ENCODE data around the gene AUNIP. TPM values are rescaled to one million over a fixed set of nuclear protein-coding genes. Genes with fewer than 3 reads are reported as not detected.

Gene AUNIP
- total and polyA plus RNA-seq, 2 experiments from 2014 or later, result 2.2 to 2.3 TPM

GRCh38 chr1:25784575-25785051 lies 74.6 kb downstream of the AUNIP start:
- in situ Hi-C loops (cut with MboI), result no loop called here
- Histone ChIP-seq H3K4me2 (ENCODE audit: unreplicated experiment) (no peak overlapping the region), H3K4me1 (ENCODE audit: insufficient read depth) (no peaks in the 10 kb centered on the region), H4K20me1 (ENCODE audit: insufficient read depth) (no peaks in the 10 kb centered on the region), H3K9me2 (ENCODE audit: insufficient read depth) (no peaks in the 10 kb centered on the region), H3K27ac (no peak overlapping the region), H3K9ac (no peak overlapping the region), H3K9me3 (ENCODE audit: low read depth) (no peaks in the 10 kb centered on the region), H3K27me3 (replicated peaks; ENCODE audit: insufficient read depth) (no peaks in the 10 kb centered on the region), H2AFZ (no peak overlapping the region), H3K36me3 (ENCODE audit: low read depth) (no peaks in the 10 kb centered on the region), H3K79me2 (ENCODE audit: insufficient read depth) (no peaks in the 10 kb centered on the region), H3F3A (ENCODE audit: insufficient read depth) (no peaks in the 10 kb centered on the region; the same call in 1 of the 2 replicates), H3K4me3 (no peak overlapping the region)
- WGBS, 2 experiments (ENCODE audit: low coverage in 1 of 2, low lambda C conversion rate in 2 of 2, missing lambda C conversion rate in 2 of 2), result 68 to 74% methylated on average over 8 to 9 of the region's 9 CpGs
- DNase-seq, result peak; percentile 13
- TF ChIP-seq EZH2phosphoT487 (IDR thresholded peaks at IDR 0.05; ENCODE audit: insufficient read depth, low read depth) (no peak), EZH2 (IDR thresholded peaks at IDR 0.05; ENCODE audit: insufficient read depth, poor library complexity, severe bottlenecking) (no peak)

Small RNAs within 50 kb of the gene (microRNA-seq; reads per million reads assigned to microRNA genes)
- not detected for gene MIR3917 (ENCODE audit: borderline number of aligned reads)

Small RNAs within 50 kb of the gene (small RNA-seq; reads per million reads assigned to genes)
- not detected for gene AL033528.1 (ENCODE audit: low read depth, low replicate concordance)
- gene RF00019 (ENCODE audit: low read depth, low replicate concordance), result not detected
- gene SNRPFP2 (ENCODE audit: low read depth, low replicate concordance), result not detected

Other genes starting within 250 kb of the AUNIP start
- gene MAN1C1, start 242.7 kb downstream of the AUNIP start, total RNA-seq (2014; rRNA removed; shearing (Covaris generic)), result 0.51 and 1.1 TPM in 2 replicates
- gene MAN1C1, start 242.7 kb downstream of the AUNIP start, polyA plus RNA-seq (2016; fragmentation: Nextera tagmentation; extraction: Ambion mirVana), result 0.29 and 0.43 TPM in 2 replicates
- 45.3 and 49.7 TPM in 2 replicates for gene SELENON, start 59.3 kb downstream of the AUNIP start, total RNA-seq (2014; rRNA removed; shearing (Covaris generic))
- 8.3 and 9.0 TPM in 2 replicates for gene SELENON, start 59.3 kb downstream of the AUNIP start, polyA plus RNA-seq (2016; fragmentation: Nextera tagmentation; extraction: Ambion mirVana)
- gene MTFR1L, start 39.5 kb downstream of the AUNIP start, total RNA-seq (2014; rRNA removed; shearing (Covaris generic)), result 57.2 and 58.3 TPM in 2 replicates
- 74.2 and 78.1 TPM in 2 replicates for gene MTFR1L, start 39.5 kb downstream of the AUNIP start, polyA plus RNA-seq (2016; fragmentation: Nextera tagmentation; extraction: Ambion mirVana)
- gene PAQR7, start 16.3 kb upstream of the AUNIP start, total RNA-seq (2014; rRNA removed; shearing (Covaris generic)), result 18.6 and 20.6 TPM in 2 replicates
- 12.7 and 12.9 TPM in 2 replicates for gene PAQR7, start 16.3 kb upstream of the AUNIP start, polyA plus RNA-seq (2016; fragmentation: Nextera tagmentation; extraction: Ambion mirVana)
- gene STMN1, start 47.0 kb upstream of the AUNIP start, total RNA-seq (2014; rRNA removed; shearing (Covaris generic)), result 44.8 and 45.2 TPM in 2 replicates
- 299 and 301 TPM in 2 replicates for gene STMN1, start 47.0 kb upstream of the AUNIP start, polyA plus RNA-seq (2016; fragmentation: Nextera tagmentation; extraction: Ambion mirVana)
- 10.7 and 11.9 TPM in 2 replicates for gene PAFAH2, start 138.6 kb upstream of the AUNIP start, total RNA-seq (2014; rRNA removed; shearing (Covaris generic))
- gene PAFAH2, start 138.6 kb upstream of the AUNIP start, polyA plus RNA-seq (2016; fragmentation: Nextera tagmentation; extraction: Ambion mirVana), result 9.5 and 10.0 TPM in 2 replicates
- gene EXTL1, start 162.3 kb upstream of the AUNIP start, total RNA-seq (2014; rRNA removed; shearing (Covaris generic)), result 3.4 and 5.5 TPM in 2 replicates
- gene EXTL1, start 162.3 kb upstream of the AUNIP start, polyA plus RNA-seq (2016; fragmentation: Nextera tagmentation; extraction: Ambion mirVana), result 5.9 and 6.4 TPM in 2 replicates
- gene SLC30A2, start 186.7 kb upstream of the AUNIP start, total RNA-seq (2014; rRNA removed; shearing (Covaris generic)), result not detected in 2 replicates
- gene SLC30A2, start 186.7 kb upstream of the AUNIP start, polyA plus RNA-seq (2016; fragmentation: Nextera tagmentation; extraction: Ambion mirVana), result 0.14 TPM in 1 of 2 replicates, not detected in the other
- not detected in 2 replicates for gene TRIM63, start 208.2 kb upstream of the AUNIP start, total RNA-seq (2014; rRNA removed; shearing (Covaris generic))
- not detected in 2 replicates for gene TRIM63, start 208.2 kb upstream of the AUNIP start, polyA plus RNA-seq (2016; fragmentation: Nextera tagmentation; extraction: Ambion mirVana)

Measured in GM23248 (cell line).